Smooth muscle cell of the brain vasculature (primary cell): Measurements from ENCODE around the gene ASPHD1.
"Not testable (repeated sequence)": the region's sequence is repeated elsewhere in the genome, so short reads cannot be mapped to it uniquely, and the experiment has no call there.

Source experiments
- DNase-seq: peaks from one replicate; pipeline ENCODE4 v3.0.0-alpha.2; 2012; ENCODE audit warnings: low read depth, low spot score

The ASPHD1 gene

DNA sequence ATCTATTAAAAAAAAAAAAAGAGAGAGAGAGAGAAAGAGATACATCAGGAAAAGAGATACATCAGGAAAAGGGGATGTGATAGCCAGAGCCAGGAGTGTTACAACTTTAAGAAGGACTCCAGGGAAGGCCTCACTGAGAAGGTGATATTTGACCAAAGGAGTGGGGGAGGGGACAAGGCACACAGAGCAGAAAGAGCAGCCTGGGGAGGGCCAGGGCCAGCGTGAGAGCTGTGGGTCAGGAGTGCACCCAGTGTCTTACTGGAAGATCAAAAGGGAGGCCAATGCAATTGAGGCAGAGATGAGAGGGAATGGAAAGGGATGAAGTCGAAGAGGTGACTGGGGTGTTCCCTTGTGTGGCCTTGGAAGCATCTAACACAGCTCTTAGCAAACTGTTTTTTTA lies 7.7 kb downstream of the ASPHD1 start:
- DNase-seq = no peak

DNA sequence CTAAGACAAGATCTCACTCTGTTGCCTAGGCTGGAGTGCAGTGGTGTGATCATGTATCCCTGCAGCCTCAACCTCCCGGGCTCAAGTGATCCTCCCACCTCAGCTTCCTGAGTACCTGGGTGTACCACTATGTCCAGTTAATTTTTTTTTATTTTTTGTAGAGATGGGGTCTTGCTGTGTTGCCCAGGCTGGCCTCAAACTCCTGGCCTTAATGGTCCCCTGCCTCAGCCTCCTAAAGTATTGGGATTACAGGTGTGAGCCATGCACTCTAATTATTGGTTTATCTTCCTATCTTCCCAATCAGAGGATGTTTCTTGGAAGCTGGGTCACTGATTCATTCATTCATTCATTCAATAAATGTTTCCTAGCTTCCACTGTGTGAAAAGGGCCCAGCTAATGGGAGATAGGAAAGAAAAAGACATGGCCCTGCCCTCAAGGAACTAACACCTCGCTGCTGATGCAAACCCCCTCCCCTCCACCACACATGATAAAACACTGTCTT lies 8.5 kb downstream of the ASPHD1 start:
- no peak for DNase-seq

DNA sequence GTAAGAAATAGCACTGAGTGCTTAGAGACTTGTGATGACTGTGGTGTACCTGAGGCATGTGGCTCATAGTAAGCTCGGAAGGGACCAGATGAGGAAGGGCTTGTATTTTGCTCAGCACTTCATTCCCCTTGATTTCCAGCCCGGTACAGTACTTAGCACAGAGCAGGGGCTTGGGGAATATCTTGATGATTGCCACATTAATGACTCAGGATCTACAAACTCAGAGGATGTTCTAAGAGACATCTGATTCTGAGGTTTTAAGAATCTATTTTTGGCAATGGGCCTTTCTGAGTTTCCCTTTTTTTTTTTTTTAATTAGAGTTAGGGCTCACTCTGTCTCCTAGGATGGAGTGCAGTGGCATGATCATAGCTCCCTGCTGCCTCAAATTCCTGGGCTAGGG lies 9.1 kb downstream of the ASPHD1 start:
- DNase-seq = no peak

DNA sequence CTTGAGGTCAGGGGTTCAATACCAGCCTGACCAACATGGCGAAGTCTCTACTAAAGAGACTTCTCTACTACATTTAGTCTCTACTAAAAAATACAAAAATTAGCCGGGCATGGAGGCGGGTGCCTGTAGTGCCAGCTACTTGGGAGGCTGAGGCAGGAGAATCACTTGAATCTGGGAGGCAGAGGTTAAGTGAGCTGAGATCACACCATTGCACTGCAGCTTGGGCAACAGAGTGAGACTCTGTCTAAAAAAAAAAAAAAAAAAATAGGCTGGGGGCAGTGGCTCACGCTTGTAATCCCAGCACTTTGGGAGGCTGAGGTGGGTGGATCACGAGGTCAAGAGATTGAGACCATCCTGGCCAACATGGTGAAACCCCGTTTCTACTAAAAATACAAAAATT lies 9.6 kb downstream of the ASPHD1 start:
- not testable (repeated sequence) for DNase-seq

DNA sequence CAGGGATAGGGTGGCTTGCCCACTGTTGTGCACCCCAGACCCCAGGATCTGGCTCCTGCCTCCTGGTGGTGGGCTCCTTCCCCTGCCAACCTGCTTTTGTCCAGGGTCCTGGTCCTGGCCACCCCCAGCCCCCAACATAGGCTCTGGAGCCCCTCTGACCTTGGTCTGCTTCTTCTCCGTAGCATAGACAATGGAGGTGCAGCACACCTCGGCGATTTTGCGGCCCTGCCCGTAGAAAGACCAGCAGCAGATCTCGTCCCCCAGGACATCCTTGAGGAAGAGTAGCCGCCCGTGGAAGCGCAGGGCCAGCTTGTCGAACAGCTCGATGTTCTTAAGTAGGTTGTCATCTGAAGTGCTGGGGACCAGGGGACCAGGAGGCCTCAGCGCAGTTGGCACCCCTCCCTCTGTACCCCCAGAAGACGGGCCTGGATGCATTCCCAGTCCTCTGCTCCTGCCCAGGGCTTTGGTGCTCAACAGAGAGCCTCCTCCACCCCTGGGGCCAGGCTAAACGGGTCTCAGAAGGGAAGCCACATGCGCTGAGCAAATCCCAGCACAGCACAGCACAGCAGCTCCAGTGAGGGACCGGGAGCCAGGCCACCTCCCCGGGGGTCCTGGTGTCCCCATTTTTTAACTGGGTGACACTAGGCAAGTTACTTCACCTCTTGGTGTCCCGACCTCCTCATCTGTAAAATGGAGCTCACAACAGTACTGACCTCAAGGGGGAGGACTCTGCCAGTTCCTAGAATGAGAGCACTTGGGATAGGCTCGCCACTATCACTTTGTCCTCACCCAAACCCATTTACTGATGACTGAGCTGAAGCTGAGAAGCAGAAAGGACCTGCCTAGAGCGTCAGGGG lies 10.8 kb downstream of the ASPHD1 start:
- no peak for DNase-seq

DNA sequence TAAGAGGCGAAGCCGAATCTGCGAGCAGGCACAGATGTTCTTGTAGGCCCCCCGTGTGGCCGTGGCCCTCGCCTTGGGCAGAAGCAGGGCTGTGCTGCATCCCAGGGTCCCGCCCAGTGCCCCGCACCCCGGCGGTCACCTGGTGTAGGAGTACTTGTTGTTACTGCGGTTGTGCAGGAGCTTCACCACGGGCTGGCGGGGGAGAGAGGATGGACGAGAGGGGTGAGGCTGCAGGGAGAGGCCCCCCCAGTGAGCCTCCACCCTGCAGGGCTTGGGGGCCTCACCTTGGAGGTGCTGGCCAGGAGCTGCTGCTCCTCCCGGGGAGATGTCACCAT lies 11.4 kb downstream of the ASPHD1 start:
- no peak for DNase-seq

DNA sequence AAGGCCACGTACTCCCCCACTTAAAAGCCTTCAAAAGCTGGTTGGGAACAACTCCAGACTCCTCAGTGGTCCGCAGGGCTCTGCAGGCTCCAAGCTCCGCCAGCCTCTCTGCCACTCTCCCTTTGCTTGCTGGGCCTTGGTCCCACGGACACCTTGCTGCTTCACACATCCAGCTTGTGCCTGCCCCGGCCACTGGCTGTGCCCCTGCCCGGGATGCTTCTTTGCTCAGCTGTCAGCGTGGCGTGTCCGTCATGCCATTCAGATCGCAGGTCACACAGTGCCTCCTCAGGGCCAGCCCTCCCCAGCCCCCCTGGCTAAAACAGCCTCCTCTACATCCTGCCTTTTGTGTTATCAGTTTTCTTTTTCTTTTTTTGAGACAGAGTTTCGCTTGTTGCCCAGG lies 11.8 kb downstream of the ASPHD1 start:
- DNase-seq = no peak

DNA sequence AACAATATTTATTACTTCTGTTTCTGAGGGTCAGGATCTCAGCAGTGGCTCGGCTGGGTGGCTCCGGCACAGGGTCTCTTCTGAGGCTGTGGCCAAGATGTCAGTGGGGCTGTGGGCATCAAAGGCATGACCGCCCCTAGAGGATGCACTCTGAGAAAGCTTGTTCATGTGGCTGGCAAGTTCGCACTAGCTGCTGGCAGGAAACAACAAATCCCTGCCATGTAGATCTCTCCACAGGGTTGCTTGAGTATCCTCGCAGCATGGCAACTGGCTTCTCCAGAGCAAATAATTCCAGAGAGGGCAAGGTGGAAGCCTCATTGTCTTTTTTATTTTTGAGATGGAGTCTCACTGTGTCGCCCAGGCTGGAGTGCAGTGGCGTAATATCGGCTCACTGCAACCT lies 13.2 kb downstream of the ASPHD1 start:
- no peak for DNase-seq

DNA sequence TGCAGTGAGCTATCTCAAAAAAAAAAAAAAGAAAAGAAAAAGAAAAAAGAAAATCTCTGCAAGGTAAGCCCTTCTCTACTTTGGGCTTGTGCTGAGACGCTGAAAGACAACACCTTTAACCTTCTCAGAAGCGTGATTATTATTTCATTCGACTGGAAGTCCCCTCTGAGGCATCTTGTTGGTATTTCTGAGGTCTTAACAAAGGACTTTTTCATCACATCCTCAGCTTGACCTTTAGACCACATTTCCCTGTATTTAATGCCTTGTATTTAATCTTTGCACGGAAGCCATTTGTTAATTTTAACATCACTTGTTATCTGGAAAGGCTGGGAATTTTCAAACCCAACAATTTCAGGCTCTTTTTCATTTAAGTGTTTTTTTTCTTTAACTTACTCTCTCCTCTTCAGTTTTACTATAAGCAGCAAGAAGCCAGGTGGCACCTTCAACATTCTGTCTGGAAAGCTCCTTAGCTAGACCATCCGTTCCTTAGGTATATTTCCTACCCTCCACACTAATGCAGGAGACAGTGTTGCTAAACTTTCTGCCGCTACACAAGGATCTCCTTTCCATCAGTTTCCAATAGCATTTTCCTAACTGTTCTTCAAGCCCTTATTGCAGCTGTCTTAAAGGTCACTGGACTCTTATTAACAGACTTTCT lies 15.4 kb downstream of the ASPHD1 start:
- DNase-seq = no peak

DNA sequence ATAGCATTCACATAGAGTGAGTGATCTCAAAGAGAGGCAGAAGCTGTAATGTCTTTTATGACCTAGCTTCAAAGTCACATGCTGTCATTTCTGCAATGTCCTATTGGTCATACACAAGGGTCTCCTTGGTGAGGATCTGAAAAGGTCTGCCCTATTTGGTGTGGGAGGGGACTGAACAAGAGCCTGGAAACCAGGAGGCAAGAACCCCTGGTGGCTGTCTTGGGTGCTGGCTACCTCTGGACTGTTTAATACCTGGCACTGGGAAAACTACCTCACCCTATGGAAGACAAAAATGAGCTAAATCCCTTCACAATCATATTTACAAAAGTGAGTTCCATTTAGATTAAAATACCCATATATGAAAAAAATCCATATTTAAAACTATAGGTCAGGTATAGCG lies 16.7 kb downstream of the ASPHD1 start:
- DNase-seq = no peak

DNA sequence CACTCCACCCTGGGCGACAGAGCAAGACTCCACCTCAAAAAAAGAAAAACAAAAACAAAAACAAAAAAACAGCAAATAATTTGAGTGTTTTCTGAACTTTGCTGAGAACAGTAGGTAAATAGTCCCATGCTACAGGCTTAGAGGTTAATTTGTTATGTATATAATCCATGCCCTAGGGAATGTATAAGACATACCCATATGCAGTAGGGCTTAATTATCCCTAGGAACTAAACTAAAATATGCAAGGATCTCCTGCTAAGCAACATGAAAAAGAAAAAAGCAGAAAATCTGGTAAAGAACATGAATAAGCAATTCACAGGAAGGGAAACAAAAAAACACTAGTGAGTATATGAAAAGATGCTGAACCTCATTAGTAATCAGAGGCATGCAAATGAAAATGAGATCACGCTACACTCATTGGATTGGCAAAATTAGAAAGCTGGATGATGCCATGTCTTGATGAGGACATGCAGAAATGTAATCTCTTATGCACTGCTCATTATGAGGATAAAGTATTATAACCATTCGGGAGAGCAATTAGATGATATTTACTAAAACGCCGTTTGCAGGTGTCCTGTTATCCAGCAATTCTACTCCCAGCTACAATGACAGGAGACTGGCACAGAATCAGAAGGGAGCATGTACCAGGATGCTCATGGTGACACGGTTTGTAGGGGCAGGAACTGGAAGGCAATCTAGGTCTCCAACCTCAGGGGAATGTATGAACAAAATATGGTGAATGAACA lies 20.2 kb downstream of the ASPHD1 start:
- DNase-seq = no peak

DNA sequence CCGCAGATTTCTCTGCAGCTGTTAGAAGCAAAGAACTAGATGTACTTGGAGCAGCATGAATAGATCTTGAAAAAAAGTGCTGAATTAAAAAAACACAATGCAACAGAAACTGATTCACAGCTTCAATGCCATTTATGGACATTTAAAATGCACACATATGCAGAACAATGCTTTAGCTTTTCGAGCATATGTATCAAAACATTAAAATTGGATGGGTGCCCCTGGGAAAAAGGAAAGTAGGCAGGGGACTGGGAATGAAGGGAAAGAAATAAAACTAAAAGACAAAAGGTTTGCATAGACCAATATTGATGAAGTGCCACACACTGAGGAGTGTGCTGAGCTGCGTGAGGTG lies 20.7 kb downstream of the ASPHD1 start:
- DNase-seq = no peak

DNA sequence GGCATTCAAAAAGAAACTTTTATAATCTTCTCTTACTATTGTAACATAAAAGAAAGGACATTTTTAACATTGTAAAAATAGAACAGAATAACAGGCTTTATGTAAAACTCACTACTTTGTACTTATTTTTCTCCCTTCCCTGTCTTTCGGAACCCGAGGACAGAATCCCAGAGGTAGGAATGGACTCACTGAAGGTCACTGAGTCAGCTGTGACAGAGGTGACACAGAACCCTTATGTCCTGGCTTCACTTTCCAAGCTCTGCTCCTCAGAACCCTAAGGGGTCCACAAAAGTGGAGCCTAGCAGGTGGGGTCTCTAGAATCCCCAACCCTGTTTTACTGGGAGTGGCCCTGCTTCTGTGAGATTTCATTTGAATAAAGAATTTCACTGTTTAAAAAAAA lies 22.0 kb downstream of the ASPHD1 start:
- DNase-seq = no peak

DNA sequence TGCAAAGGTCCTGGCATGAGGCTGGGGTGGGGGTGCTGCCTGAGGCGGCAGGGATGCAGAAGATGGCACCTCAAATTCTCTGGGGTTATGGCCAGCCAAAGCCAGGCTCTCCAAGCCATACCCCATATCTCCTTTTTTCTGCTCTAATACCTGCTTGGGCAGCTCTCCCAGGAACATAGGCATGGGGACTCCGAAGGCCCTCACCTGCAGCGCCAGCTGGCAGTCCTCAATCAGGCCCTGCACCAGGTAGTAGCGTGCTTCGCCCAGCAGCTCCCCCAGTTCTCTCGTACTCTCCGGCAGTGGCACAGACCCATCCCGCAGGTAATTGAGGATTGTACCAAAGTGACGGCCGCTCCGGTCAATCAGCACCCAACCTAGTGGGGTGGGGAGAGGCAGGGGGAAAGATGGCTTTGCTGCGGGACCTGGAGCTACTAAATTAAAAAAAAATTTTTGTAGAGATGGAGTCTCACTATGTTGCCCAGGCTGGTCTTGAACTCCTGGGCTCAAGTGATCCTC lies 22.8 kb downstream of the ASPHD1 start:
- no peak for DNase-seq

DNA sequence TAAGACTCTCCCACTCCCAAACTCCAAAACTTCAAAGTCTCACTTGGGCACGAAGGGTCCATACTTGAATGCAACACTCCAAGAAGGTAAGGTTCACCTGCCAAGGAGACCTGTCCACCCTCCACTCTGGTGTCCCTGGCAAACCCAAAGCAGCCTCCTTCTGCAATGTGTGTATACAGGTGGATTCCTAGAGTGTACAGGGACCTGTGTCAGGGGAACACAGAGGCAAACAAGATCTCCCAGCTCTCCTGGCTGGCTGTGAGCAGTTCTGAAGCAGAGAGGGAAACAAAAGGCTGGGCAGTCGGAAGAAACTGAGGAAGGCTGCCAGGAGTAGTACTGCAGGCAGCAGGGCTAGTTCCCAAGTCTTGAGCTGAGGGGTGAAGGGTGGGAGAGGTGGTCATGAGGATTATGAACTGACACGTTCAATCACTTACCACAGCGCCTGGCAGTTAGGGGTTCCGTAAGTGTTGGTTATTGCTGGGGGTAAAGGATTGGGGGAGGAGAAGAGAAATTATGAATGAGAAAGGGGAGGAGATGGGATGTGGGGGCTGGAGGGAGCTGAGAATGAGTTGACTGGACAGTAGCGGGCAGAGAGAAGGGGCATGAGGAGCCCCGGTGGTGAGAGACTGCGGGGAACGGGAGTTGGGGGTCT lies 24.9 kb downstream of the ASPHD1 start:
- no peak for DNase-seq

DNA sequence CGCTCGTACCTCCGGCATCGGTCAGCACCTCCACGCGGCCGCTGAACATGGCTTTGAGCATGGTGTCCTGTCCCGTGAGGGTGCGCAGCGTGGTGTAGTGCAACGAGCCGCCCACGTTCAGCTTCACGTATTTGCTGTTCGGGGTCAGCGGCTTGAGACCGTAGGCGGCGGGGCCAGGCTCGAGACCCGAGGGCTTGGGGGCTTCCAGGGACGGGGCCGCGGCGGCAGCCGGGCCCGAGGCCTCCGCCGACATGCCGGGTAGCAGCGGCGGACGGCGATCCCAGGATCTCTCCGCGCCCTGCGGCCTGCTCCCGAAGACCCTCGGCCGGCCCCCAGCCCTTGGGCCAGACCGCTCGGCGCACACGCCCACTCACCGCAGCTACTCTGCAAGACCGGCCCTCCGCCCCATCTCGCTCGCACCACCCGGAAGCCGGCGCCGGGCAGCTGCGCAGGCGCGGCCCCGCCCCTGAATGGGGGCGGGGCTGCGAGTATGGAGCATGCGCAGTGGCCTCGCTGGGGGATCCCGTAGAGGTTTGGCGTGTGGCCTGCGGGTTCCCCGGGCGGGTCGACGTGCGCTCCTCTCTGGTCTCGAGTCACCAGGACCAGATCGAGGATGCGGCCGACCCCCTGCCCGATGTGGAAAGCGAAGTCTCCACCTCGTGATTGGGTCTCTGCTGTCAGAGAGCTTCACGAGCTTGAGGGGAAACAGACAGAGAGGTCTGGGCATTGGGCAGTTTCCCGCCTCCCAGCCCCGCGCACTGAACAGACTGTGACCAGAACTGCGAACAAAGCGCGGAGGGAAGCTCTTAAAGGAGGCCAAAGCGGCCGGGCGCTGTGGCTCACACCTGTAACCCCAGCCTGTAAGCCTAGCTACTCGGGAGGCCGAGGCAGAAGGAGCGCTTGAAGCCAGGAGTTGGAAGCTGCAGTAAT lies 25.8 kb downstream of the ASPHD1 start, which contains the start of gene KCTD13:
Gene KCTD13 (minus strand): TSS at position 446 of the 930 bp plus-strand sequence. CDS start 193 bp downstream, at position 253.
- DNase-seq = peak; percentile 49

DNA sequence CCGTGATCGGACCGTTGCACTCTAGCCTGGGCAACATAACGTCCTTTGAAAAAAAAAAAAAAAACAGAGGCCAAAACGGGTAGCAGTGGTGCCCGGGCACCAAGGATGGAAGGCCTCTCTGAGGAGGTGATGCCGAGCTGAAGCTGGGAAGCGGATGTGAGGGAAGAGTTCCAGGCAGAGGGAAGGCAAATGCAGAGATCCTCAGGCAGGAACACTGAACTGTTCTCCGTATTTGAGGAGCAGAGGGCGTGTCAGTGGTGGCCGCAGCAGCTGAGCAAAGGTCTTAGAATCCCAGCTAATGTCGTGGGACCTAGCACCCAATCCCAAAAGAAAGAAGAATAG lies 26.4 kb downstream of the ASPHD1 start:
- DNase-seq = no peak

DNA sequence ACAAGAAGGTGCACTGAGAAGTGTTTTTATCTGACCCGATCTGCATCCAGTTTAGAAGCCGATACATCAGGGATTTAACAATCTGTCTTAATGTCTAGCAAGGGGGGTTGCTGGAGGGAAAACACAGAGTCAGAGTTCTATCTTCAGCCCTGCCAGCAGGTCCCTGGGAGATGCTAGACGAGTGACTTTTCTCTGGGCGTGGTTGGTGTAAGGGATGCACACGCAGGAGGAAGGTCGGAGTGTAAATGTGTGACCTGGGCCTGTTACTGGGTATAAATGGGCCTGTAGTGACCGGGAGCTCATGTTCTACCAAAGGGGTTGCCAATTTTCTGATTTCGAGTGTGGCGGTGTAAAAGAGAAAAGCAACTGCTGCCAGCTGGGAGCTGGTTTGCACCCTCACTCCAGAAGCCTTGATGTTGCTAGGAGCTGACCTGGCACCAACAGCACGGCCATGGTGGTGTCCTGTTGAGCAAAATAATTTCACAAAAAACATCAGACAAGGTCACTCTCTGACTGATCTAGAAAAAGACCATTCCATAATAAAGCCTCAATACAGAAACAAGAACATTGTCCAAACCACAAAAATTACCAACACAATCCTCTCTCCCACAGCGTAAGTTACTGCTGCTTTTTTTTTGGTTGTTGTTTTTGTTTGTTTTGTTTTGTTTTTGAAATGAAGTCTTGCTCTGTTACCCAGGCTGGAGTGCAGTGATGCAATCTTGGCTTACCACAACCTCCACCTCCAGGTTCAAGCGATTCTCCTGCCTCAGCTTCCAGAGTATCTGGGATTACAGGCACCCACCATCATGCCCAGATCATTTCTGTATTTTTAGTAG lies 27.0 kb downstream of the ASPHD1 start:
- no peak for DNase-seq

DNA sequence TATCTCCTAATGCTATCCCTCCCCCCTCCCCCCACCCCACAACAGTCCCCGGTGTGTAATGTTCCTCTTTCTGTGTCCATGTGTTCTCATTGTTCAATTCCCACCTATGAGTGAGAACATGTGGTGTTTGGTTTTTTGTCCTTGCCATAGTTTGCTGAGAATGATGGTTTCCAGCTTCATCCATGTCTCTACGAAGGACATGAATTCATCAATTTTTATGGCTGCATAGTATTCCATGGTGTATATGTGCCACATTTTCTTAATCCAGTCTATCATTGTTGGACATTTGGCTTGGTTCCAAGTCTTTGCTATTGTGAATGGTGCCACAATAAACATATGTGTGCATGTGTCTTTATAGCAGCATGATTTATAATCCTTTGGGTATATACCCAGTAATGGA lies 31.5 kb downstream of the ASPHD1 start:
- DNase-seq = not testable (repeated sequence)

DNA sequence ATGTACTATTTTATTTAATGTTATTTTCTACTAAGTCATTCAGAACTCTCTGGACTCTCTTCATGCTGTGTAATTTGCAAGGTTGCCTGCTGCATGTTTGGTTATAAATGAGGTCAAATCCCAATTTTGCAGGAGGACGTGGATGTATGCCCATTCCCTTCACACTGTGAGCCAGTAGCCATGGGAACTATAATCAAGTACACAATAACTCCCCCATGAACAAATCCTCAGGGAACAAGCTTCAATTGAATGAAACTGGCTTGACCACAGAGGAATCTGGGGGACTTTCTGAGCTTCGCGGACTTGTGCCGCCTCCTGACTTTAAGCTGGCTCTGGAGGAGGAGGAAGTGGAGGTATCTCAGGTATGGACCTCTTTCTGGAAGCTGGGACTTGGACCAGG lies 40.4 kb downstream of the ASPHD1 start:
- DNase-seq = no peak
